HepG2 (cell line): ENCODE measurements around the gene ZFAND6. TPM values are rescaled to one million over a fixed set of nuclear protein-coding genes. Genes with fewer than 3 reads are reported as not detected.

Experiments used
- IRF2 ChIP-seq: IDR thresholded peaks from 2 replicates; pipeline ENCODE4 v1.6.1; 2018; ENCODE audit warnings: missing genetic modification reagents, missing compliant biosample characterization
- RFX3 ChIP-seq: IDR thresholded peaks from 2 replicates; pipeline ENCODE4 v1.6.1; 2016; ENCODE audit warnings: missing biosample characterization, missing genetic modification reagents
- SNAPC2 ChIP-seq: sonication (generic); formaldehyde crosslinking; IDR thresholded peaks from 2 replicates; pipeline ENCODE4 v1.8.1; 2022; ENCODE audit warnings: mild to moderate bottlenecking, missing genetic modification reagents
- WIZ ChIP-seq: sonication (generic); formaldehyde crosslinking; IDR thresholded peaks from 2 replicates; pipeline ENCODE4 v1.5.1; 2020; ENCODE audit warnings: mild to moderate bottlenecking, missing genetic modification reagents
- ZFP36L1 ChIP-seq: sonication (generic); formaldehyde crosslinking; IDR thresholded peaks from 2 replicates; pipeline ENCODE4 v1.8.0; 2022; ENCODE audit warnings: mild to moderate bottlenecking, missing genetic modification reagents, moderate library complexity
- ZNF562 ChIP-seq: sonication (generic); formaldehyde crosslinking; IDR thresholded peaks from 2 replicates; pipeline ENCODE4 v1.8.0; 2022; ENCODE audit warnings: missing genetic modification reagents, borderline replicate concordance
- ZNF709 ChIP-seq: sonication (generic); formaldehyde crosslinking; IDR thresholded peaks from 2 replicates; pipeline ENCODE4 v1.5.0; 2020; ENCODE audit warnings: mild to moderate bottlenecking, missing genetic modification reagents
- ZNF747 ChIP-seq: sonication (generic); formaldehyde crosslinking; IDR thresholded peaks from 2 replicates; pipeline ENCODE4 v1.8.1; 2023; ENCODE audit warnings: missing genetic modification reagents, mild to moderate bottlenecking, borderline replicate concordance
- ZSCAN31 ChIP-seq: sonication (generic); formaldehyde crosslinking; IDR thresholded peaks from 2 replicates; pipeline ENCODE4 v1.5.0; 2020; ENCODE audit warnings: low read depth, mild to moderate bottlenecking, missing genetic modification reagents
- polyA plus RNA-seq, 8 experiments: library from polyadenylated mRNA; depleted of rRNA in 3 of 8; stranded (reverse) in 7 of 8; unstranded in 1 of 8; fragments of >200 nt; fragmentation: Illumina TruSeq in 4 of 8; extraction: Trizol in 4 of 8; gene quantifications; 2 replicates each; pipeline versions ENCODE4 v1.2.1 to v1.2.3, GENCODE V29; 2011 to 2016; ENCODE audit warnings: low read depth in 4 of 8, missing spikeins in 1 of 8, mixed read lengths in 1 of 8; ENCODE audit not compliant: insufficient read depth in 1 of 8
- total RNA-seq, 5 experiments: library from RNA; depleted of rRNA; stranded (reverse); fragments of >200 nt; fragmentation: Illumina TruSeq; extraction: Trizol; gene quantifications; 2 replicates each; pipeline ENCODE4 v1.2.3, GENCODE V29; 2016; ENCODE audit warnings: low read depth in 1 of 5
- TF ChIP-seq, protein P1 (sequence below): sonication (generic); formaldehyde crosslinking; conservative IDR thresholded peaks from 2 replicates; pipeline ENCODE4 v1.8.0; 2022; ENCODE audit warnings: missing genetic modification reagents
- TF ChIP-seq, protein P2 (sequence below): sonication (generic); formaldehyde crosslinking; IDR thresholded peaks from 2 replicates; pipeline ENCODE4 v1.8.1; 2023; ENCODE audit warnings: mild to moderate bottlenecking, inconsistent platforms, moderate library complexity, missing genetic modification reagents, borderline replicate concordance
- TF ChIP-seq, protein P3 (sequence below): sonication (generic); formaldehyde crosslinking; IDR thresholded peaks from 2 replicates; pipeline ENCODE4 v1.8.1; 2023; ENCODE audit warnings: mild to moderate bottlenecking, missing genetic modification reagents

ZFAND6 gene
- total and polyA plus RNA-seq, 2 of the 13 experiments (the other 11 are each of a cell fraction or from before 2014, with no cell fraction given) = 84.2 to 115 TPM

DNA sequence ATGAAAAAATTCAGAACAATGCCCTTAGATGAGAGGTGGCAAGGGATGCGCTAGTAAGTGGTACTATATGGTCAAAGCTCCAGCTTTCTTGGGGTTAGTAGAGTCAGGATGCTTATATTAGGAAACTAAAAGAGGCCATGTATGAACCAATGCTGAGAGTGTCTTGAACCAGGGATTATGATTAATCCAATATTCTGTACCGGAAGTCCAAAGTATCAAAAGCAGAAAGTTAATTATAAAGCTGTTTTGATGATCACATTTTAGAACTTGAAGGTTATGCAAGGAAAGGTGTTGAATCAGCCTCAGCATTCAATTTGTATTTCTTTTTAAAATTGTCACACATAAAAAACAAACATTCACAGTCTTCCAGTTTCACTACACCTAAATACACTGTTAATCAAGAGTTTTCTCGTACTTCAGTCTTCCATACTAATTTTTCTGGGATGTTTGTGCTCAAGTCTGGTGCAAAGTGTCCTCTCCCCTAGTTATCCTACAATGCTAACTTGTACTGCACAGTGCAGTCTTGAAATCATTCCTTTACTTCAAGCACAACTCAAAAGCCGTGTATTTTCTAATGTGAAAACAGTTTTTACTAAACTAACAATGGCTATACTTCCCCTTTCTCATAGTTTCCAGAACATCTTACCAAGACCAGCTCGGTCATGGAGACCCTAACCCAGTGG, 82.6 kb downstream of the ZFAND6 start (continued):
- TF ChIP-seq ZFP36L1 (CRISPR knock-in tag) (no peak), ZNF709 (CRISPR knock-in tag) (no peak), SNAPC2 (no peak), ZNF747 (CRISPR knock-in tag) (no peak), ZNF562 (CRISPR knock-in tag) (no peak), WIZ (CRISPR knock-in tag) (no peak), IRF2 (CRISPR knock-in tag) (no peak), ZSCAN31 (CRISPR knock-in tag) (no peak), RFX3 (CRISPR knock-in tag) (no peak)
- TF ChIP-seq, protein P1, sequence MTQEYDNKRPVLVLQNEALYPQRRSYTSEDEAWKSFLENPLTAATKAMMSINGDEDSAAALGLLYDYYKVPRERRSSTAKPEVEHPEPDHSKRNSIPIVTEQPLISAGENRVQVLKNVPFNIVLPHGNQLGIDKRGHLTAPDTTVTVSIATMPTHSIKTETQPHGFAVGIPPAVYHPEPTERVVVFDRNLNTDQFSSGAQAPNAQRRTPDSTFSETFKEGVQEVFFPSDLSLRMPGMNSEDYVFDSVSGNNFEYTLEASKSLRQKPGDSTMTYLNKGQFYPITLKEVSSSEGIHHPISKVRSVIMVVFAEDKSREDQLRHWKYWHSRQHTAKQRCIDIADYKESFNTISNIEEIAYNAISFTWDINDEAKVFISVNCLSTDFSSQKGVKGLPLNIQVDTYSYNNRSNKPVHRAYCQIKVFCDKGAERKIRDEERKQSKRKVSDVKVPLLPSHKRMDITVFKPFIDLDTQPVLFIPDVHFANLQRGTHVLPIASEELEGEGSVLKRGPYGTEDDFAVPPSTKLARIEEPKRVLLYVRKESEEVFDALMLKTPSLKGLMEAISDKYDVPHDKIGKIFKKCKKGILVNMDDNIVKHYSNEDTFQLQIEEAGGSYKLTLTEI (CRISPR knock-in tag) = no peak
- TF ChIP-seq, protein P2, sequence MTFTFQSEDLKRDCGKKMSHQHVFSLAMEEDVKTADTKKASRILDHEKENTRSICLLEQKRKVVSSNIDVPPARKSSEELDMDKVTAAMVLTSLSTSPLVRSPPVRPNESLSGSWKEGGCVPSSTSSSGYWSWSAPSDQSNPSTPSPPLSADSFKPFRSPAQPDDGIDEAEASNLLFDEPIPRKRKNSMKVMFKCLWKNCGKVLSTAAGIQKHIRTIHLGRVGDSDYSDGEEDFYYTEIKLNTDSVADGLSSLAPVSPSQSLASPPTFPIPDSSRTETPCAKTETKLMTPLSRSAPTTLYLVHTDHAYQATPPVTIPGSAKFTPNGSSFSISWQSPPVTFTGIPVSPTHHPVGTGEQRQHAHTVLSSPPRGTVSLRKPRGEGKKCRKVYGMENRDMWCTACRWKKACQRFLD (CRISPR knock-in tag) = no peak
- TF ChIP-seq, protein P3, sequence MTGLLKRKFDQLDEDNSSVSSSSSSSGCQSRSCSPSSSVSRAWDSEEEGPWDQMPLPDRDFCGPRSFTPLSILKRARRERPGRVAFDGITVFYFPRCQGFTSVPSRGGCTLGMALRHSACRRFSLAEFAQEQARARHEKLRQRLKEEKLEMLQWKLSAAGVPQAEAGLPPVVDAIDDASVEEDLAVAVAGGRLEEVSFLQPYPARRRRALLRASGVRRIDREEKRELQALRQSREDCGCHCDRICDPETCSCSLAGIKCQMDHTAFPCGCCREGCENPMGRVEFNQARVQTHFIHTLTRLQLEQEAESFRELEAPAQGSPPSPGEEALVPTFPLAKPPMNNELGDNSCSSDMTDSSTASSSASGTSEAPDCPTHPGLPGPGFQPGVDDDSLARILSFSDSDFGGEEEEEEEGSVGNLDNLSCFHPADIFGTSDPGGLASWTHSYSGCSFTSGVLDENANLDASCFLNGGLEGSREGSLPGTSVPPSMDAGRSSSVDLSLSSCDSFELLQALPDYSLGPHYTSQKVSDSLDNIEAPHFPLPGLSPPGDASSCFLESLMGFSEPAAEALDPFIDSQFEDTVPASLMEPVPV (CRISPR knock-in tag) = no peak
